Trophoblast cell (in vitro differentiated cells and primary cell): Measurements from ENCODE around the gene PHF11.
"Not testable (repeated sequence)": the region's sequence is repeated elsewhere in the genome, so short reads cannot be mapped to it uniquely, and the experiment has no call there.

Experiments
- DNase-seq, 2 donors: peaks; one replicate each; pipeline ENCODE4 v3.0.0-alpha.2; 2016
- H2AFZ ChIP-seq: 2 replicates; pipeline ENCODE4 v1.6.1; 2013; ENCODE audit warnings: low read length, moderate library complexity, mild to moderate bottlenecking; ENCODE audit not compliant: insufficient read depth, poor library complexity
- H2AK5ac ChIP-seq: 2 replicates; pipeline ENCODE4 v1.6.1; 2013; ENCODE audit warnings: mild to moderate bottlenecking, low read length
- H2BK120ac ChIP-seq: 2 replicates; pipeline ENCODE4 v1.6.1; 2013; ENCODE audit warnings: low read length, mild to moderate bottlenecking, moderate library complexity; ENCODE audit not compliant: insufficient read depth, poor library complexity
- H2BK12ac ChIP-seq: 2 replicates; pipeline ENCODE4 v1.6.1; 2013; ENCODE audit warnings: mild to moderate bottlenecking, low read length, moderate library complexity
- H2BK5ac ChIP-seq: 2 replicates; pipeline ENCODE4 v1.6.1; 2013; ENCODE audit warnings: low read length, low read depth, moderate library complexity, mild to moderate bottlenecking; ENCODE audit not compliant: poor library complexity
- H3K14ac ChIP-seq: 2 replicates; pipeline ENCODE4 v1.6.1; 2013; ENCODE audit warnings: mild to moderate bottlenecking, low read length
- H3K18ac ChIP-seq: 2 replicates; pipeline ENCODE4 v1.6.1; 2013; ENCODE audit warnings: mild to moderate bottlenecking, low read length
- H3K23ac ChIP-seq: 2 replicates; pipeline ENCODE4 v1.6.1; 2013; ENCODE audit warnings: low read length
- H3K27ac ChIP-seq: 2 replicates; pipeline ENCODE4 v1.5.1; 2013; ENCODE audit warnings: low read depth, mild to moderate bottlenecking, inconsistent platforms, low read length, moderate library complexity
- H3K27me3 ChIP-seq: 2 replicates; pipeline ENCODE4 v1.6.1; 2013; ENCODE audit warnings: inconsistent platforms, mild to moderate bottlenecking, low read length, moderate library complexity; ENCODE audit not compliant: insufficient read depth
- H3K36me3 ChIP-seq, 2 experiments: 1 replicate in 1 of 2; 2 replicates in 1 of 2; pipeline ENCODE4 v1.6.1; 2013; ENCODE audit warnings: low read length in 2 of 2, mild to moderate bottlenecking in 2 of 2, moderate library complexity in 1 of 2; ENCODE audit not compliant: insufficient read depth in 2 of 2, control insufficient read depth in 1 of 2
- H3K4ac ChIP-seq: 2 replicates; pipeline ENCODE4 v1.6.1; 2013; ENCODE audit warnings: low read depth, mild to moderate bottlenecking, low read length, moderate library complexity
- H3K4me1 ChIP-seq, 2 experiments: 1 replicate in 1 of 2; 2 replicates in 1 of 2; pipeline ENCODE4 v1.6.1; 2013; ENCODE audit warnings: low read length in 2 of 2, mild to moderate bottlenecking in 2 of 2, moderate library complexity in 1 of 2; ENCODE audit not compliant: insufficient read depth in 2 of 2, control insufficient read depth in 1 of 2
- H3K4me2 ChIP-seq: 2 replicates; pipeline ENCODE4 v1.6.1; 2013; ENCODE audit warnings: inconsistent platforms, mild to moderate bottlenecking, low read length, moderate library complexity
- H3K4me3 ChIP-seq: 2 replicates; pipeline ENCODE4 v1.5.1; 2013; ENCODE audit warnings: mild to moderate bottlenecking, low read depth, low read length, inconsistent platforms
- H3K79me1 ChIP-seq: one replicate; pipeline ENCODE4 v1.6.1; 2013; ENCODE audit warnings: low read length
- H3K79me2 ChIP-seq: 2 replicates; pipeline ENCODE4 v1.6.1; 2013; ENCODE audit warnings: low read length, mild to moderate bottlenecking; ENCODE audit not compliant: control insufficient read depth, insufficient read depth, poor library complexity
- H3K9ac ChIP-seq: 2 replicates; pipeline ENCODE4 v1.6.1; 2013; ENCODE audit warnings: mild to moderate bottlenecking, low read length
- H3K9me3 ChIP-seq: 2 replicates; pipeline ENCODE4 v1.6.1; 2013; ENCODE audit warnings: low read depth, mild to moderate bottlenecking, control low read depth, inconsistent platforms, low read length; ENCODE audit not compliant: insufficient read depth
- H4K12ac ChIP-seq: 2 replicates; pipeline ENCODE4 v1.6.1; 2013; ENCODE audit warnings: low read depth, mild to moderate bottlenecking, low read length, moderate library complexity
- H4K8ac ChIP-seq: 2 replicates; pipeline ENCODE4 v1.6.1; 2013; ENCODE audit warnings: low read depth, mild to moderate bottlenecking, low read length, moderate library complexity
- H4K91ac ChIP-seq: one replicate; pipeline ENCODE4 v1.6.1; 2013; ENCODE audit warnings: low read depth, mild to moderate bottlenecking, low read length, moderate library complexity
- WGBS: extraction: QIAGEN DNeasy Blood & Tissue Kit; methylation state at CpG from one replicate; pipeline ENCODE4 v1.1.7; 2013; ENCODE audit warnings: missing lambda C conversion rate; ENCODE audit not compliant: insufficient read length, insufficient coverage; ENCODE audit errors: extremely low coverage; 5-methylcytosine and 5-hydroxymethylcytosine counted together

Gene PHF11

GRCh38 chr13:49481788-49482187, 14.0 kb upstream of the PHF11 start:
- no peak overlapping the region for H3K27ac ChIP-seq
- no peak overlapping the region for H2BK5ac ChIP-seq
- H4K12ac ChIP-seq: no peak overlapping the region
- DNase-seq: no peak
- no peaks in the 10 kb centered on the region for H3K9me3 ChIP-seq
- no peak overlapping the region for H4K8ac ChIP-seq
- H3K79me1 ChIP-seq: no peaks in the 10 kb centered on the region
- no peak overlapping the region for H3K18ac ChIP-seq
- H2BK12ac ChIP-seq: no peak overlapping the region
- H2BK120ac ChIP-seq: no peak overlapping the region
- H3K4me1 ChIP-seq: no peaks in the 10 kb centered on the region
- H2AK5ac ChIP-seq: no peak overlapping the region
- no peak overlapping the region for H3K9ac ChIP-seq
- no peaks in the 10 kb centered on the region for H3K27me3 ChIP-seq
- H2AFZ ChIP-seq: no peak overlapping the region
- no peak overlapping the region for H3K23ac ChIP-seq
- no peak overlapping the region for H3K4me2 ChIP-seq
- H4K91ac ChIP-seq: no peak overlapping the region
- H3K79me2 ChIP-seq: no peaks in the 10 kb centered on the region
- no CpG with 5 or more reads among the region's 5 CpGs for WGBS
- H3K14ac ChIP-seq: no peak overlapping the region
- no peak overlapping the region for H3K4me3 ChIP-seq
- H3K36me3 ChIP-seq: peaks cover 2 to 4% of the 10 kb centered on the region in 2 experiments
- H3K4ac ChIP-seq: no peak overlapping the region

GRCh38 chr13:49488563-49488962, 7.2 kb upstream of the PHF11 start:
- no peak overlapping the region for H2BK12ac ChIP-seq

GRCh38 chr13:49494645-49495044, 1.1 kb upstream of the PHF11 start:
- Histone ChIP-seq H3K4me2 (peak overlapping the region; percentile 18), H3K27me3 (no peaks in the 10 kb centered on the region), H4K91ac (no peak overlapping the region), H3K79me2 (peaks cover 1% of the 10 kb centered on the region), H3K9me3 (peaks cover 3% of the 10 kb centered on the region), H2AFZ (no peak overlapping the region), H2BK120ac (no peak overlapping the region), H4K12ac (no peak overlapping the region), H2AK5ac (no peak overlapping the region), H3K36me3 (peaks cover 0 to 1% of the 10 kb centered on the region in 2 experiments), H3K4me1 (peaks cover 0 to 3% of the 10 kb centered on the region in 2 experiments), H2BK5ac (no peak overlapping the region), H3K14ac (no peak overlapping the region), H3K18ac (no peak overlapping the region), H3K27ac (no peak overlapping the region), H3K9ac (no peak overlapping the region), H4K8ac (no peak overlapping the region), H2BK12ac (no peak overlapping the region), H3K23ac (no peak overlapping the region), H3K79me1 (peaks cover 9% of the 10 kb centered on the region), H3K4ac (no peak overlapping the region), H3K4me3 (no peak overlapping the region)
- no CpG with 5 or more reads among the region's 2 CpGs for WGBS
- DNase-seq: peak in 1 of 2 donors; percentile 13

More at GRCh38 chr13:49488563-49488962, 7.2 kb upstream of the PHF11 start:
- no peak overlapping the region for H2BK5ac ChIP-seq
- no peak overlapping the region for H4K12ac ChIP-seq
- H3K27me3 ChIP-seq: no peaks in the 10 kb centered on the region
- H2BK120ac ChIP-seq: no peak overlapping the region
- no peaks in the 10 kb centered on the region for H3K79me1 ChIP-seq
- no peak overlapping the region for H4K8ac ChIP-seq
- H3K79me2 ChIP-seq: no peaks in the 10 kb centered on the region
- no peak overlapping the region for H2AFZ ChIP-seq
- H3K4ac ChIP-seq: no peak overlapping the region
- no peak overlapping the region for H3K23ac ChIP-seq
- DNase-seq: no peak
- no peak overlapping the region for H2AK5ac ChIP-seq
- WGBS: no CpG with 5 or more reads among the region's 2 CpGs
- H3K27ac ChIP-seq: no peak overlapping the region
- H3K14ac ChIP-seq: no peak overlapping the region
- no peak overlapping the region for H3K18ac ChIP-seq
- H3K4me3 ChIP-seq: no peak overlapping the region
- H3K9me3 ChIP-seq: no peaks in the 10 kb centered on the region
- H3K9ac ChIP-seq: no peak overlapping the region
- H4K91ac ChIP-seq: no peak overlapping the region
- no peaks in the 10 kb centered on the region for H3K4me1 ChIP-seq
- H3K36me3 ChIP-seq: peaks cover 1 to 2% of the 10 kb centered on the region in 2 experiments
- H3K4me2 ChIP-seq: no peak overlapping the region

GRCh38 chr13:49496837-49497236, 1.1 kb downstream of the PHF11 start:
- H3K79me2 ChIP-seq, H3K9me3 ChIP-seq, H2AK5ac ChIP-seq, H3K4ac ChIP-seq, H3K4me3 ChIP-seq, DNase-seq, H3K18ac ChIP-seq, H4K12ac ChIP-seq, H3K4me1 ChIP-seq, H3K9ac ChIP-seq, H4K8ac ChIP-seq, H3K27me3 ChIP-seq, H3K23ac ChIP-seq, H4K91ac ChIP-seq, H2BK120ac ChIP-seq, H2BK12ac ChIP-seq, H3K4me2 ChIP-seq, H3K27ac ChIP-seq, H3K36me3 ChIP-seq, H2BK5ac ChIP-seq, H3K79me1 ChIP-seq, H2AFZ ChIP-seq, H3K14ac ChIP-seq: not testable (repeated sequence)
- WGBS: no CpG with 5 or more reads among the region's 11 CpGs
